Stimulated activated effector memory CD8-positive, alpha-beta T cell treated with anti-CD3 and anti-CD28 coated beads, Interleukin-12 subunit alpha, Interleukin-12 subunit beta, amount 100 ng/mL, for 72 hours (primary cell): ENCODE results near the gene TMEM132E.
A peak's percentile ranks its signal among the peaks of the same experiment; 100 is the strongest.

Experiments used
- ATAC-seq: fragments of 150-1000 bp; cut with Tn5 transposase; 2 replicates; pipeline ENCODE4 v1.10.0; 2021
- DNase-seq, 2 donors: peaks; one replicate each; pipeline ENCODE4 v3.0.0; 2021 to 2022; ENCODE audit warnings: low spot score in 2 of 2
- H3K27ac Mint-ChIP-seq: one replicate; pipeline ENCODE4 v1.8.0; 2022; ENCODE audit warnings: mild to moderate bottlenecking, mixed read lengths
- H3K36me3 Mint-ChIP-seq: one replicate; pipeline ENCODE4 v1.8.0; 2022; ENCODE audit warnings: mild to moderate bottlenecking, mixed read lengths
- H3K4me1 Mint-ChIP-seq: one replicate; pipeline ENCODE4 v1.8.0; 2022; ENCODE audit warnings: mixed read lengths
- H3K4me3 Mint-ChIP-seq: one replicate; pipeline ENCODE4 v1.8.0; 2022; ENCODE audit warnings: mild to moderate bottlenecking, mixed read lengths
- H3K9me3 Mint-ChIP-seq: one replicate; pipeline ENCODE4 v1.8.0; 2022; ENCODE audit warnings: mixed read lengths

Gene TMEM132E

GRCh38 chr17:34633351-34633750 is 54.0 kb downstream of the TMEM132E start:
- H3K36me3 Mint-ChIP-seq, result no peaks in the 10 kb centered on the region
- H3K4me3 Mint-ChIP-seq, result no peak overlapping the region
- H3K4me1 Mint-ChIP-seq, result peaks cover 17% of the 10 kb centered on the region
- DNase-seq (no peak), ATAC-seq (no peak)
- no peak overlapping the region for H3K27ac Mint-ChIP-seq
- H3K9me3 Mint-ChIP-seq, result no peaks in the 10 kb centered on the region

GRCh38 chr17:34633760-34634159 is 54.4 kb downstream of the TMEM132E start:
- DNase-seq, result no peak
- Mint-ChIP-seq H3K9me3 (no peaks in the 10 kb centered on the region), H3K27ac (no peak overlapping the region), H3K36me3 (no peaks in the 10 kb centered on the region), H3K4me3 (no peak overlapping the region), H3K4me1 (peaks cover 17% of the 10 kb centered on the region)
- ATAC-seq, result no peak

GRCh38 chr17:34634551-34635160 is 55.3 kb downstream of the TMEM132E start:
- H3K9me3 Mint-ChIP-seq, result no peaks in the 10 kb centered on the region
- ATAC-seq (no peak), DNase-seq (no peak)
- no peak overlapping the region for H3K4me3 Mint-ChIP-seq
- no peak overlapping the region for H3K27ac Mint-ChIP-seq
- H3K36me3 Mint-ChIP-seq, result no peaks in the 10 kb centered on the region
- peaks cover 17% of the 10 kb centered on the region for H3K4me1 Mint-ChIP-seq

GRCh38 chr17:34635876-34636275 is 56.5 kb downstream of the TMEM132E start:
- ATAC-seq, result no peak
- H3K9me3 Mint-ChIP-seq, result no peaks in the 10 kb centered on the region
- no peaks in the 10 kb centered on the region for H3K36me3 Mint-ChIP-seq
- peaks cover 17% of the 10 kb centered on the region for H3K4me1 Mint-ChIP-seq
- no peak overlapping the region for H3K27ac Mint-ChIP-seq
- DNase-seq, result no peak
- no peak overlapping the region for H3K4me3 Mint-ChIP-seq

- H3K4me3 Mint-ChIP-seq, result peak overlapping the region; percentile 74
- peaks cover 17% of the 10 kb centered on the region for H3K4me1 Mint-ChIP-seq
These were observed 57.7 kb downstream of the TMEM132E start for GRCh38 chr17:34637041-34637547.

GRCh38 chr17:34637548-34638525 is 58.5 kb downstream of the TMEM132E start:
- Mint-ChIP-seq H3K36me3 (no peaks in the 10 kb centered on the region), H3K4me1 (peaks cover 16% of the 10 kb centered on the region), H3K4me3 (peak overlapping the region; percentile 74), H3K27ac (no peak overlapping the region), H3K9me3 (no peaks in the 10 kb centered on the region)
- DNase-seq, result peak; percentile 79 to 91
- ATAC-seq, result peak; percentile 92

More at GRCh38 chr17:34637041-34637547, 57.7 kb downstream of the TMEM132E start:
- ATAC-seq (no peak), DNase-seq (no peak)
- no peak overlapping the region for H3K27ac Mint-ChIP-seq
- H3K36me3 Mint-ChIP-seq, result no peaks in the 10 kb centered on the region
- no peaks in the 10 kb centered on the region for H3K9me3 Mint-ChIP-seq

GRCh38 chr17:34638526-34639260 is 59.3 kb downstream of the TMEM132E start:
- Mint-ChIP-seq H3K4me3 (peak overlapping the region; percentile 74), H3K27ac (no peak overlapping the region), H3K4me1 (peaks cover 9% of the 10 kb centered on the region), H3K36me3 (no peaks in the 10 kb centered on the region), H3K9me3 (no peaks in the 10 kb centered on the region)
- DNase-seq, result peak in 1 of 2 donors; percentile 53
- no peak for ATAC-seq

GRCh38 chr17:34639706-34640425 is 60.5 kb downstream of the TMEM132E start:
- Mint-ChIP-seq H3K27ac (no peak overlapping the region), H3K4me1 (peaks cover 9% of the 10 kb centered on the region), H3K9me3 (no peaks in the 10 kb centered on the region), H3K36me3 (no peaks in the 10 kb centered on the region), H3K4me3 (no peak overlapping the region)
- no peak for ATAC-seq
- DNase-seq, result no peak

GRCh38 chr17:34641368-34641767 is 62.0 kb downstream of the TMEM132E start:
- Mint-ChIP-seq H3K36me3 (no peaks in the 10 kb centered on the region), H3K4me1 (peaks cover 9% of the 10 kb centered on the region), H3K9me3 (no peaks in the 10 kb centered on the region), H3K27ac (no peak overlapping the region), H3K4me3 (no peak overlapping the region)
- ATAC-seq (no peak), DNase-seq (no peak)

GRCh38 chr17:34644941-34645550 is 65.7 kb downstream of the TMEM132E start:
- Mint-ChIP-seq H3K4me1 (no peaks in the 10 kb centered on the region), H3K9me3 (no peaks in the 10 kb centered on the region), H3K4me3 (no peak overlapping the region), H3K27ac (no peak overlapping the region), H3K36me3 (no peaks in the 10 kb centered on the region)
- no peak for DNase-seq
- ATAC-seq, result no peak

- Mint-ChIP-seq H3K4me1 (no peaks in the 10 kb centered on the region), H3K27ac (no peak overlapping the region), H3K36me3 (no peaks in the 10 kb centered on the region), H3K9me3 (no peaks in the 10 kb centered on the region), H3K4me3 (no peak overlapping the region)
- ATAC-seq (no peak), DNase-seq (no peak)
These were observed 66.2 kb downstream of the TMEM132E start for GRCh38 chr17:34645594-34645993.

GRCh38 chr17:34647511-34647910 is 68.1 kb downstream of the TMEM132E start:
- H3K9me3 Mint-ChIP-seq, result no peaks in the 10 kb centered on the region
- no peaks in the 10 kb centered on the region for H3K4me1 Mint-ChIP-seq
- no peak for DNase-seq
- no peak for ATAC-seq
- no peaks in the 10 kb centered on the region for H3K36me3 Mint-ChIP-seq
- H3K4me3 Mint-ChIP-seq, result no peak overlapping the region
- no peak overlapping the region for H3K27ac Mint-ChIP-seq

- DNase-seq (no peak), ATAC-seq (no peak)
- Mint-ChIP-seq H3K4me1 (no peaks in the 10 kb centered on the region), H3K36me3 (no peaks in the 10 kb centered on the region), H3K27ac (no peak overlapping the region), H3K4me3 (no peak overlapping the region), H3K9me3 (no peaks in the 10 kb centered on the region)
These were observed 70.8 kb downstream of the TMEM132E start for GRCh38 chr17:34650051-34650750.

- no peak for ATAC-seq
- Mint-ChIP-seq H3K36me3 (no peaks in the 10 kb centered on the region), H3K4me3 (no peak overlapping the region), H3K27ac (no peak overlapping the region), H3K9me3 (no peaks in the 10 kb centered on the region), H3K4me1 (no peaks in the 10 kb centered on the region)
- no peak for DNase-seq
These were observed 72.0 kb downstream of the TMEM132E start for GRCh38 chr17:34651402-34651811.
